GM13976 (cell line): Measurements from ENCODE around the gene PMVK.

Experiments
- DNase-seq: peaks from one replicate; pipeline ENCODE4 v3.0.0; 2012; ENCODE audit warnings: low spot score
- in situ Hi-C: fragments of 300-500 bp; cut with MboI; formaldehyde crosslinking; loops from one replicate; pipeline ENCODE4 v1.12.0; 2022; ENCODE audit warnings: low sequenced_read_pairs, mixed read lengths, inconsistent platforms; ENCODE audit not compliant: unreplicated experiment
- TF ChIP-seq, protein P1 (sequence below): IDR thresholded peaks from 2 replicates; pipeline ENCODE4 v1.5.1; 2012; ENCODE audit warnings: borderline replicate concordance, mild to moderate bottlenecking; ENCODE audit not compliant: insufficient read depth; ENCODE audit errors: extremely low read depth, missing control alignments, control extremely low read depth

The PMVK gene

DNA sequence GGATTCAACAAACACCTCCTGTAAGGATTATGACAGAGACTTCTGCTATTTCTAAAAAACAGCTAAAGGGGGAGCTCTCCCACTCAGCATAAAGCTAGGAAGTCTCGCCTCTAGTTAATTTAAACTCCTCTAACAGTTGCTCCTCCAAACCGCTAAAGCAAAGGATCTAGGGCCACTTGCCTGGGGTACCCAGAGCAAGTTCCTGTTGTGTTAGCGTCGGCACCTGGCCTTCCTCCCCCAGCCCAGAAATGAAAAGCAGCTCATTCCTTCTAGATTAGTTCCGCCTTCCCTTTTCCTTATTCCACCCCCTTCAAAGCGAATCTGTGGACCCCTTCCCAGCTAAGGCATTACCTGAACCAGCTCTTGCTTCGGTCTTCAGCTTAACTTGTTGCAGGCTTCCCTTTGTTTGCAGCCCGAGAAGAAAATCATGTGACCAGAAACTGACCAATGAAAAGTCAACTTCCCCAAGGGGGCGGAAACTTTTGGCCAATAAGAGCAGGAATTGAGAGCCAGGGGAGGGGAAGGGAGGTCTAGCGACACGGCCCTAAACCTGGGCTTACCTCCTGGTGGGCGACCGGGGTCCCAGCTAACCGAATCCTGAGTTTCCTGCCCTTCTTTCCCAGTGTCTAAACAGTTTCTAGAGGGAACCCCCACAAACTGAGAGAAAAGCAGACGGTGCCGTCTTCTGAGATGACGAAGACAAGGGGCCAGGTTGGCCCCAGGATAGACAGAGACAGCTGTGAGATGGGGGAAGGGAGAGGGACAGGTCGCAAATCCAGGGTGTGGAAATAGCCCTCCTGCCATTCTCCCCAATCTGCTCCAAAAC lies 19.4 kb upstream of the PMVK start, which contains the start of gene PBXIP1:
Gene PBXIP1, minus strand, starts transcription at position 382 of the 826 bp plus-strand sequence. CDS start 2,378 bp downstream, outside the sequence.
- DNase-seq: peak; percentile 90
- in situ Hi-C loops: no loop called here
- TF ChIP-seq, protein P1, sequence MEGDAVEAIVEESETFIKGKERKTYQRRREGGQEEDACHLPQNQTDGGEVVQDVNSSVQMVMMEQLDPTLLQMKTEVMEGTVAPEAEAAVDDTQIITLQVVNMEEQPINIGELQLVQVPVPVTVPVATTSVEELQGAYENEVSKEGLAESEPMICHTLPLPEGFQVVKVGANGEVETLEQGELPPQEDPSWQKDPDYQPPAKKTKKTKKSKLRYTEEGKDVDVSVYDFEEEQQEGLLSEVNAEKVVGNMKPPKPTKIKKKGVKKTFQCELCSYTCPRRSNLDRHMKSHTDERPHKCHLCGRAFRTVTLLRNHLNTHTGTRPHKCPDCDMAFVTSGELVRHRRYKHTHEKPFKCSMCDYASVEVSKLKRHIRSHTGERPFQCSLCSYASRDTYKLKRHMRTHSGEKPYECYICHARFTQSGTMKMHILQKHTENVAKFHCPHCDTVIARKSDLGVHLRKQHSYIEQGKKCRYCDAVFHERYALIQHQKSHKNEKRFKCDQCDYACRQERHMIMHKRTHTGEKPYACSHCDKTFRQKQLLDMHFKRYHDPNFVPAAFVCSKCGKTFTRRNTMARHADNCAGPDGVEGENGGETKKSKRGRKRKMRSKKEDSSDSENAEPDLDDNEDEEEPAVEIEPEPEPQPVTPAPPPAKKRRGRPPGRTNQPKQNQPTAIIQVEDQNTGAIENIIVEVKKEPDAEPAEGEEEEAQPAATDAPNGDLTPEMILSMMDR: no peak

DNA sequence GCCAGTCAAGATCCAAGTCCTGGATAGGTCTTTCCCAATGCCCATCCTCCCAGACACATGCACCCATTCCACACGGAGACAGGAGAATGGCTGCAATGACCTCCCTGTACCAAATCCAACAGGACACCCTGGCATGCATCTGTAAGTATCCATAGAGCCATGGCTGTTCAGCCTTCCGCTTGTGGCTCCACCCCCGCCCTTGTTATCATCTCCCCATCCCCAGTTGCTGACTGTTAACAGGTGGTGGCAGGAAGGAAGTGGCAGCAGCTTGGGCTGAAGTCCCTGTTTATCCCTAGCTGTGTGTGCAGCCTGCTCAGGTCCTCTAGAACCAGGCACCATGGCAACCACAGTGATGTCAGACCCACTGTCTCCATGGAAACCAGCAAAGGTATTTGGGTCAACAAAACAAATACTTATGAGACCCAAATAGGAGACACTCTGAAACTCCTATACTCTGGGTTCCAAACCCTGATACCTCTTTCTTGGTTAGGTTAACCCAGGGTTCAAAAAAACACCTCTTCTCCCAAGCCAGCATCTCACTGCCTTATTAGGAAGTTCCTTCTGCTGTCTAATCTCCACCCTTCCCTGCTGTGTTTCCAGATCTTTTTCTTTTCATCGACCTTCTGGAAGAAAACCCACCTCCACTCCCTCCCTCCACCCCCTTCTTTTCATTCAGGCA lies 18.7 kb upstream of the PMVK start:
- peak; percentile 70 for DNase-seq
- TF ChIP-seq, protein P1: no peak
- in situ Hi-C loops: no loop called here

DNA sequence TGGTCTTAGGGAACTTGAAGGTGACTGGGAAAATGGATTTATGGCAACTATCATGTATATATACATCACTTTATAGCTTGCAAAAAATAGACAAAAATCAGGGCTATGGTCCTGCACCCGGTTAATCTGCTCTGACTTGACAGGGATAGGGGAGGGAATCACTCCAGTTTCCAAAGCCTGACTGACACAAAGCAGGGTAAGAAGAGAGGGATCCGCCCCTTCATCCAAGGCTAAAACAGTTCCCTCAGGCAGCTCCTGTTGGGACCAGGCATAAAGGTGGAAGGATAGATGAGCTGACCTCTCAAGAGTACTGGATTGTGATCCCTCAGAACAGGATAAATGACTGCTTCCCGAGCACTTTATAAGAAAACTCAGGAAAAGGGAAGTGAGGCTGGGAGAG lies 18.0 kb upstream of the PMVK start:
- DNase-seq: no peak
- in situ Hi-C loops: no loop called here
- TF ChIP-seq, protein P1: no peak

DNA sequence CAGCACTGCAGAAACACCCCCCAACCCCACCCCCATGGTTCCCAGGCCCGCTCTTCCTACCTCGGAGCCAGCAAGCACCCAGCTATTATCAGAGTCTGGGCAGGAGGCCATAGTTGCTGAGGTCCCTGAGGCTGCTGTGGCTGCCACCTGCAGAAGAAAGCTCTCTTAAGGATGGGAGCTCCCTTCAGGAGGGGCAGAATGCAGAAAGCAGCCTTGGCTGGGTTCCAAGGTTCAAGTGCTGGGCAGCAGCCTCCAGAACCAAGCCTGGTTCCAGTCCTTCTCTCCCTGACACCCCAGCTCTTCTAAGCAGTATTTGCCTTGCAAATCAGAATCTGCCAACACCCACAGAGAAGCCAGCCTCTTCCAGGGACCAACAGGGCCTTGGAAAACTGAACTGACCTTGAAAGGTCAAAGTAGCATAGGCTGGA lies 17.1 kb upstream of the PMVK start:
- in situ Hi-C loops: no loop called here
- no peak for DNase-seq
- TF ChIP-seq, protein P1: no peak

DNA sequence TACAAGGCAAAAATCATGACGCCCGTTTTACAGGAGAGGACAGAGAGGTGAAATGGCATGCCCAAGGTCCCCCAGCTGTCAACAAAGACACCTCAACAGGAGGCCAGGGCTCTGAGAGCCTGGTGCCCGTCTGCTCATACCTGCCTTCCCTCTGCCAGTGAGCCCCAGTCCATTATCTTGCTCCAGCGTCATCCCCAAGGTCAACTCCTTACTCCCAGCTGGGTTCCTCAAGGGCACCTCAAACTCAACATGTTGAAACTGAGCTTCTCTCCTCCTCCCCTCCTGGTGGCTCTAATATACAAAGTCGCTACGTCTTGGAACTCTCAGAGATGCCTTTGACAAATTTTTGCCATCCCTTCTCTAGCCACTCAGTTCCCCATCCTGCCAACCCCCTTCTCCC lies 16.1 kb upstream of the PMVK start:
- TF ChIP-seq, protein P1: no peak
- no peak for DNase-seq
- in situ Hi-C loops: no loop called here

DNA sequence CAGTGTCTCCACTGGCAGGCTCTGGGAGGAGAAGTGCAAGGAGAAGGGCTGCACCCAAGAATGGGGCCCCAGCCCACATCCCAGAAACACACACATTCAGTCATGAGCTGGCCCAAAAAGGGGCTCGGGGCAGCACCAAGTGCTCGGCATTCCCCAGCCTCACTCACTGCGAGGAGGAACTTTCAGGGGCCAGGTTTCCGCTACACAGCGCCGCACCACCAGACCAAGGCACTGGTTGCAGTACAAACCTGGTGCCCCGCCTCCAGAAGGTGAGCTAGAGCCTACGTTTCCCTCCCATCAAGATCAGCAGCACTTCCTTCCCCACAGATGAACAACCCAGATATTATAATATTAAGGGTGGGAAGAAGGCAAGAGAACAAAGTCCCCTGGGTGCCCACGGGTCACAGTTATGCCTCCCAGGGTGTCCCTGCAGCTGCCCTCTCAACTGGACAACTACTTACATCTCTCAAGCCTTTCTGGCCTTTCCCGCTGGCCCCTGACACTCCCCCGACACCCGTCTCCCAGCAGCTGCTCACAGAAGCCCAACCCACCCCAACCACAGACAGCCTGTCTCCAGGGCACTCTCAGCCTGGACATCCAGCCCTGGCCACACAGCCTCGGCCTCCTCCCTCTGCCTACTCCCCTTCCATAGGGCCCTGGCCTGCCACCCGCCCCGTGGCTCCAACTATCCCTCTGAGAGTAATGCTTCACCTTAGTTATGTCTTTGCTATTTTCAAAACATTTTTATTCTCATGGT lies 15.6 kb upstream of the PMVK start:
- TF ChIP-seq, protein P1: no peak
- in situ Hi-C loops: no loop called here
- DNase-seq: peak; percentile 69
